Caco-2 (cell line): ENCODE data around the gene ATP13A4. TPM values are rescaled to one million over a fixed set of nuclear protein-coding genes. Genes with fewer than 3 reads are reported as not detected.

Experiments
- BruUV-seq: library from RNA; stranded (reverse); fragments of 400-500 nt; replicated peaks from 2 replicates; lab custom pipeline; 2021; lab: Mats Ljungman, UMichigan
- CTCF ChIA-PET: fragments of 300-600 bp; sonication (Branson Sonifier 250); formaldehyde crosslinking; loops from one replicate; lab custom pipeline; 2022; ENCODE audit warnings: antibody characterized with exemption; lab: Charles Lee
- POLR2A ChIA-PET: fragments of 300-600 bp; sonication (Branson Sonifier 250); formaldehyde crosslinking; loops from one replicate; lab custom pipeline; 2022; ENCODE audit warnings: antibody characterized with exemption; lab: Charles Lee
- DNase-seq, 2 experiments: peaks; one replicate each; pipeline versions ENCODE4 v3.0.0 to v3.0.0-alpha.2; 2020 to 2022
- H3K27me3 ChIP-seq: replicated peaks from 2 replicates; pipeline ENCODE4 v1.6.0; 2011; ENCODE audit warnings: low read length; ENCODE audit not compliant: control insufficient read depth, insufficient read depth
- H3K36me3 ChIP-seq: 2 replicates; pipeline ENCODE4 v1.5.1; 2011; ENCODE audit warnings: low read length; ENCODE audit not compliant: control insufficient read depth, insufficient read depth
- H3K4me1 ChIP-seq: fragments of 250-450 bp; sonication (Bioruptor Pico); 2 replicates; pipeline ENCODE4 v1.5.1; 2020; ENCODE audit warnings: mild to moderate bottlenecking
- H3K4me3 ChIP-seq: 2 replicates; pipeline ENCODE4 v1.5.1; 2011; ENCODE audit warnings: low read depth, mild to moderate bottlenecking, control low read depth, low read length
- H3K9me3 ChIP-seq: fragments of 250-450 bp; sonication (Bioruptor Pico); 2 replicates; pipeline ENCODE4 v1.5.1; 2020; ENCODE audit warnings: mild to moderate bottlenecking, moderate library complexity
- H3K27ac Mint-ChIP-seq: one replicate; pipeline ENCODE4 v1.8.0; 2022; ENCODE audit warnings: mixed read lengths; ENCODE audit not compliant: unreplicated experiment
- H3K27me3 Mint-ChIP-seq: one replicate; pipeline ENCODE4 v1.8.0; 2022; ENCODE audit warnings: mixed read lengths; ENCODE audit not compliant: insufficient read depth, unreplicated experiment
- H3K36me3 Mint-ChIP-seq: one replicate; pipeline ENCODE4 v1.8.0; 2022; ENCODE audit warnings: mild to moderate bottlenecking, mixed read lengths; ENCODE audit not compliant: insufficient read depth, unreplicated experiment
- H3K4me1 Mint-ChIP-seq: one replicate; pipeline ENCODE4 v1.8.0; 2022; ENCODE audit warnings: low read depth, mixed read lengths; ENCODE audit not compliant: unreplicated experiment
- H3K4me3 Mint-ChIP-seq: one replicate; pipeline ENCODE4 v1.8.0; 2022; ENCODE audit warnings: mild to moderate bottlenecking, moderate library complexity, mixed read lengths; ENCODE audit not compliant: unreplicated experiment
- H3K9me3 Mint-ChIP-seq: one replicate; pipeline ENCODE4 v1.8.0; 2022; ENCODE audit warnings: mixed read lengths; ENCODE audit not compliant: unreplicated experiment
- intact Hi-C: fragments of 100-400 bp; cut with micrococcal nuclease; formaldehyde crosslinking; loops from one replicate; pipeline ENCODE4 v1.10.0; 2022; ENCODE audit not compliant: unreplicated experiment
- total RNA-seq: library from RNA; stranded (reverse); gene quantifications from 2 replicates; pipeline ENCODE4 v1.2.3, GENCODE V29; 2022
- TF ChIP-seq, protein P1 (sequence below), 2 experiments: fragments of 200-600 bp in 1 of 2; IDR thresholded peaks; 1 replicate in 1 of 2; 2 replicates in 1 of 2; pipeline versions ENCODE4 v1.5.1 to v1.8.0; 2011 to 2022; ENCODE audit warnings: antibody characterized with exemption in 1 of 2, control low read depth in 1 of 2, inconsistent platforms in 1 of 2, low read depth in 1 of 2, low read length in 1 of 2, mild to moderate bottlenecking in 1 of 2, moderate library complexity in 1 of 2; ENCODE audit not compliant: insufficient read depth in 1 of 2, severe bottlenecking in 1 of 2, unreplicated experiment in 1 of 2

The ATP13A4 gene
- total RNA-seq, 1 experiment from 2014 or later: 1.4 TPM

DNA sequence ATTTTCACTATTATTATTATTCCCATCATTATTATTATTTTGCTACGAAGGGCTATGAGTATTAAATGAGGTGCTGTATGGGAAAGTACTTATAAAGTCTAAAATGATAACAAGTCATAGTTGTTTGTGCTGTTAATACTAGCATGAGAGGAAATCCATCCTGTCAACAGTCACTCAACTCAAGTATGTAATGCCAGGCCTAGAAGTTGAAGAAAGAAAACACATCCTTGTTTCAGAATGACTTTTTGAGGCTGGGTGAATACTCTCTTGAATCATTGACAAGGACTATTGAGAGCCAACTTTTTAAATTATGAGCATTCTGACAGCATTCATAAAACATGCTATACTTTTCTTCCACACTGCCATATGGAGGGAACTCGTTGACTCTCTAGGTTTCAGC is 115.3 kb downstream of the ATP13A4 start:
- no TSS peak for BruUV-seq
- CTCF ChIA-PET: no interaction called here

DNA sequence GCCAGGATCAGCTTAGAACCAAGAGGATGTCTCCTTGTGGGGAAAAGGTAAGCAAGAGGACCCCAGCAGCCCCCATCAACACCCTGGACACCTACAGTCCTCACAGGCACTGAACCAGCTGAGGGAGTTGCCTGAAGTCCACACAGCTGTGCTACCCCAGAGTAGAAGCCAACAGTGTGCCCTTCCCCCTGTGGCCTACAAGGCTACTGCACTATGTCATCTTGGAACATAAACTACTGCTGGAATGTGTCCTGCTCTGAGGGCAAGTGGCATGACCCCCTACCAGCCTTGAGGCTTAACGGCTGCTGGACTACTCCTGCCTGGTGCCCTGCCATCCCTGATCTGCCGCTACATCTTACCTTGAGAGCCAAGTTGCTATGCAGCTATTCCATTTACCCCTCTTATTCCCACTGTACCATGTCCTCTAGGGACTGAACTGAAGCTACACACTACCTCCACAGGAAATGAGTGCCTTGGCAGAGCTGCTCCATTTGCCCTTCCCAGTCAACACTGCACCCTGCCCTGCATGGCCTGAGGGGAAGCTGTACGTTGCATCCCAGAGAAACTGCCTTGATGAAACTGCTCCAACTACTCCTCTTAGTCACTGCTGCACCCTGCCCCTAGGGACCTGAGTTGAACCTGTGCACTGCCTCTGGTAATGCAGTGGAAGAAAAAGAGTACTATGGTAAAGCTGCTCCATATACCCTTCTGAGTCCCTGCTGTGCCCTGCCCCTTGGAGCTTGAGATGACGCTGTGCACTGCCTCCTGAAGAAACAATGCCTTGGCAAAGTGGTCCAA is 135.9 kb downstream of the ATP13A4 start:
- no peaks in the 10 kb centered on the region for H3K36me3 Mint-ChIP-seq
- no TSS peak for BruUV-seq
- intact Hi-C loops: no loop called here
- H3K4me3 Mint-ChIP-seq: no peak overlapping the region
- CTCF ChIA-PET: interaction anchor here (0.5 kb wide), 1 partner anchor 33 kb away, joined by 3 read pairs; no protein-coding TSS in a partner anchor
- POLR2A ChIA-PET: no interaction called here
- H3K4me1 ChIP-seq: no peaks in the 10 kb centered on the region
- no peak for DNase-seq
- H3K36me3 ChIP-seq: no peaks in the 10 kb centered on the region
- no peak overlapping the region for H3K27ac Mint-ChIP-seq
- TF ChIP-seq, protein P1, sequence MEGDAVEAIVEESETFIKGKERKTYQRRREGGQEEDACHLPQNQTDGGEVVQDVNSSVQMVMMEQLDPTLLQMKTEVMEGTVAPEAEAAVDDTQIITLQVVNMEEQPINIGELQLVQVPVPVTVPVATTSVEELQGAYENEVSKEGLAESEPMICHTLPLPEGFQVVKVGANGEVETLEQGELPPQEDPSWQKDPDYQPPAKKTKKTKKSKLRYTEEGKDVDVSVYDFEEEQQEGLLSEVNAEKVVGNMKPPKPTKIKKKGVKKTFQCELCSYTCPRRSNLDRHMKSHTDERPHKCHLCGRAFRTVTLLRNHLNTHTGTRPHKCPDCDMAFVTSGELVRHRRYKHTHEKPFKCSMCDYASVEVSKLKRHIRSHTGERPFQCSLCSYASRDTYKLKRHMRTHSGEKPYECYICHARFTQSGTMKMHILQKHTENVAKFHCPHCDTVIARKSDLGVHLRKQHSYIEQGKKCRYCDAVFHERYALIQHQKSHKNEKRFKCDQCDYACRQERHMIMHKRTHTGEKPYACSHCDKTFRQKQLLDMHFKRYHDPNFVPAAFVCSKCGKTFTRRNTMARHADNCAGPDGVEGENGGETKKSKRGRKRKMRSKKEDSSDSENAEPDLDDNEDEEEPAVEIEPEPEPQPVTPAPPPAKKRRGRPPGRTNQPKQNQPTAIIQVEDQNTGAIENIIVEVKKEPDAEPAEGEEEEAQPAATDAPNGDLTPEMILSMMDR (IDR thresholded peaks at IDR 0.05; ENCODE audit: insufficient read depth in 1 of 2, low read depth in 1 of 2, low read length in 1 of 2, severe bottlenecking in 1 of 2, unreplicated experiment in 1 of 2): no peak
- no peaks in the 10 kb centered on the region for H3K4me1 Mint-ChIP-seq
- no peaks in the 10 kb centered on the region for H3K27me3 ChIP-seq
- H3K4me3 ChIP-seq: no peak overlapping the region
- peaks cover 6% of the 10 kb centered on the region; the same call in 1 of the 2 replicates for H3K9me3 ChIP-seq
- H3K27me3 Mint-ChIP-seq: no peaks in the 10 kb centered on the region
- H3K9me3 Mint-ChIP-seq: peaks cover 70% of the 10 kb centered on the region

More for the DNA sequence above, 115.3 kb downstream of the ATP13A4 start:
- Histone ChIP-seq H3K27me3 (no peaks in the 10 kb centered on the region), H3K4me1 (no peaks in the 10 kb centered on the region), H3K4me3 (no peak overlapping the region), H3K9me3 (no peaks in the 10 kb centered on the region), H3K36me3 (no peaks in the 10 kb centered on the region)
- H3K27me3 Mint-ChIP-seq: no peaks in the 10 kb centered on the region
- intact Hi-C loops: no loop called here
- POLR2A ChIA-PET: no interaction called here
- no peak overlapping the region for H3K27ac Mint-ChIP-seq
- TF ChIP-seq, protein P1 (IDR thresholded peaks at IDR 0.05; ENCODE audit: insufficient read depth in 1 of 2, low read depth in 1 of 2, low read length in 1 of 2, severe bottlenecking in 1 of 2, unreplicated experiment in 1 of 2): no peak
- no peak for DNase-seq
- no peaks in the 10 kb centered on the region for H3K36me3 Mint-ChIP-seq
- no peaks in the 10 kb centered on the region for H3K9me3 Mint-ChIP-seq
- no peaks in the 10 kb centered on the region for H3K4me1 Mint-ChIP-seq
- no peak overlapping the region for H3K4me3 Mint-ChIP-seq

DNA sequence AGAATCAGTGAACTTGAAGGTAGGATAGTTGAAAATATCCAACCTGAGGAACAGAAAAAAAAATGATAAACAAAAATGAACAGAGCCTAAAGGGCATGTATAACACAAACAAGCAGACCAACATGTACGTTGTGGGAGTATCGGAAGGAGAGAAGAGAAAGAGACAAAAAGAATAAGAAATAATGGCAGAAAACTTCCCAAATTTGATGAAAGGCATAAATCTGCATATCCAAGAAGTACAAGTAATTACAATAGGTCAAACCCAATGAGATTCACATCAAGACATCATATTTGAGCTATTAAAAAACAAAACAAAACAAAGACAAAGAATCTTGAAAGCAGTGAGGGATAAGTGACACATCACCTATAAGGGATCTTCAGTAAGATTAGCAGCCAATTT is 138.1 kb downstream of the ATP13A4 start:
- no peak overlapping the region for H3K4me3 ChIP-seq
- no TSS peak for BruUV-seq
- H3K36me3 Mint-ChIP-seq: no peaks in the 10 kb centered on the region
- no peaks in the 10 kb centered on the region for H3K27me3 Mint-ChIP-seq
- ChIA-PET POLR2A (no interaction called here), CTCF (no interaction called here)
- H3K9me3 ChIP-seq: peaks cover 6% of the 10 kb centered on the region; the same call in 1 of the 2 replicates
- TF ChIP-seq, protein P1 (IDR thresholded peaks at IDR 0.05; ENCODE audit: insufficient read depth in 1 of 2, low read depth in 1 of 2, low read length in 1 of 2, severe bottlenecking in 1 of 2, unreplicated experiment in 1 of 2): no peak
- DNase-seq: no peak
- H3K36me3 ChIP-seq: no peaks in the 10 kb centered on the region
- no peaks in the 10 kb centered on the region for H3K4me1 ChIP-seq
- no peak overlapping the region for H3K4me3 Mint-ChIP-seq
- H3K27ac Mint-ChIP-seq: no peak overlapping the region
- H3K27me3 ChIP-seq: no peaks in the 10 kb centered on the region
- peaks cover 58% of the 10 kb centered on the region for H3K9me3 Mint-ChIP-seq
- intact Hi-C loops: no loop called here
- H3K4me1 Mint-ChIP-seq: no peaks in the 10 kb centered on the region
